GM20431 (cell line): Measurements from ENCODE around the gene OS9.
"Not testable (repeated sequence)": the region's sequence is repeated elsewhere in the genome, so short reads cannot be mapped to it uniquely, and the experiment has no call there.

Experiments
- in situ Hi-C: fragments of 300-500 bp; cut with MseI, MboI; formaldehyde crosslinking; loops from one replicate; pipeline ENCODE4 v1.15.0; 2020; ENCODE audit warnings: low sequenced_read_pairs; ENCODE audit not compliant: unreplicated experiment

OS9 gene

DNA sequence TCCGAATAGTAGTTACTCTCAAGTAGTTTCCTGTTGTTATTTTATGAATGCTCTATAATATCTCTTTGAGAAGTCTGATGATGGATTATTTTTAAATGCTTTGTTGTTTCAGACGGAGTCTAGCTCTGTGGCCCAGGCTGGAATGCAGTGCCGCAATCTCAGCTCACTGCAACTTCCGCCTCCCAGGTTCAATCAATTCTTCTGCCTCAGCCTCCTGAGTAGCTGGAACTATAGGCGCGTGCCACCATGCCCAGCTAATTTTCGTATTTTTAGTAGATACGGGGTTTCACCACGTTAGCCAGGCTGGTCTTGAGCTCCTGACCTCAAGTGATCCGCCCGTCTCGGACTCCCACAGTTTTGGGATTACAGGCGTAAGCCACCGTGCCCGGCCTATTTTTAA, 1.4 kb upstream of the OS9 start:
- in situ Hi-C loops: no loop called here

GRCh38 chr12:57693317-57693658, 644 bp upstream of the OS9 start:
- in situ Hi-C loops: no loop called here

DNA sequence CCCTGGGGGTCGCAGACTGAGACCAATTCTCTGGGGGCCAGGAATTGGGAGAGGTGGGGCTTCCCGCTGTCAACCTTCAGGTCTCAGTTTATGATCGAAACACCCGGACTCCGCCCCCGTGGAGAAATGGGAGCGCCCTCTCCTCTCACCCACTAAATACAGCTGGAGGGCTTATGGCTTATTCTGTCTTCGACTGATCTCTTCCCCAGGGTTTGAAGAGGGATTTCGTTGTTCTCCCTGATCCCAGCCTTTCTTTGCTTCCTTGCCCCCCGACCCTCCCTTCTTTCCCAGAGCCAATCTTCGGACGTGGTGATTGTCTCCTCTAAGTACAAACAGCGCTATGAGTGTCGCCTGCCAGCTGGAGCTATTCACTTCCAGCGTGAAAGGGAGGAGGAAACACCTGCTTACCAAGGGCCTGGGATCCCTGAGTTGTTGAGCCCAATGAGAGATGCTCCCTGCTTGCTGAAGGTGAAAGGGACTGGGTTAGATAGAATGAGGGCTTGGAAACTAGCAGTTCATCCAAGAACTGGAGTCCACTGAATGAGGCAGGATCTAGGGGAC, 607 bp downstream of the OS9 start:
- in situ Hi-C loops: no loop called here

DNA sequence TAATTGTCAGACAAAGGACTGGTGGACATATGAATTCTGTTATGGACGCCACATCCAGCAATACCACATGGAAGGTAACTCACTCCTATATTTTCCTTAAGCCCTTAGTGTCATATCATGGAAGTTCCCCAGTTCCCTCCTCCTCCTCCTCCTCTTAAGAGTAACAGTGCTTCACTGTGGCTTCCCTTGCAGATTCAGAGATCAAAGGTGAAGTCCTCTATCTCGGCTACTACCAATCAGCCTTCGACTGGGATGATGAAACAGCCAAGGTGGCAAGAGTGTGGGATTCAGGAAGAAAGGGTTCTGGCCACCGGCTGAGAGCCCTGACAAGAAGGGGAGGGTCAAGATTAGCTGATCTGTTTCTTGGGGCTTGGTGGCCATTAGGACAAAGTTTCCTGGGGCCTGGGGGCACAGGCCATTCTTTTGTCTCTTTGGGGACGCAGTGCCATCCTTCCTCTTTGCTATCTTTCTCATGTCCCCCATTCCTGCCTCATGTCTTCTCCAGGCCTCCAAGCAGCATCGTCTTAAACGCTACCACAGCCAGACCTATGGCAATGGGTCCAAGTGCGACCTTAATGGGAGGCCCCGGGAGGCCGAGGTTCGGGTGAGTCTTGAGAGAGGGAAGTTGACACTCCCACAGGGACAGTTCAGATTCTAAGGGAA, 2.0 kb downstream of the OS9 start:
- in situ Hi-C loops: no loop called here

- in situ Hi-C loops: no loop called here
Observed at GRCh38 chr12:57697076-57697475, 3.1 kb downstream of the OS9 start.

- in situ Hi-C loops: no loop called here
Observed at GRCh38 chr12:57698414-57698813, 4.5 kb downstream of the OS9 start.

DNA sequence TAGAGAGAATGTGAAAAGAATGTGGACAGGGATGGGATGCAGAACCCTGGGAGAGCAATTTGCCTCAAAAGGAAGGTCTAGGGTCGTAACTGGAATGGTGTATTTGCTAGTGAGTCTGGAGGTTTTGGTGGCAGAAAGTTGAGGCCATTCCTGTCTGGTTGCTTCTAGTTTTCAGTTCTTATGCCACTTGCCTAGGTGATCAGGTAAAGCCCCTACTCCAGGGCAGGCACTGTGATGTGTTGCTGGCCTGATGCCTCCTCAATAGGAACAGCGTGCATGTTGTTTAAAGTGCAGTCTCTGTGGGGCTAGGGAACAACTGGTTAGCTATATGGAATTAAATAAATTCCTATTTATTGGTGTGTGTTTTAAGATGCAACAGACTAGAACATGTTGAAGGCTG, 6.4 kb downstream of the OS9 start:
- in situ Hi-C loops: no loop called here

GRCh38 chr12:57707250-57707649, 13.3 kb downstream of the OS9 start:
- in situ Hi-C loops: no loop called here

GRCh38 chr12:57708296-57708695, 14.4 kb downstream of the OS9 start:
- in situ Hi-C loops: no loop called here

GRCh38 chr12:57712701-57713100, 18.8 kb downstream of the OS9 start:
- in situ Hi-C loops: no loop called here

- in situ Hi-C loops: no loop called here
Observed at GRCh38 chr12:57713209-57713608, 19.3 kb downstream of the OS9 start.

DNA sequence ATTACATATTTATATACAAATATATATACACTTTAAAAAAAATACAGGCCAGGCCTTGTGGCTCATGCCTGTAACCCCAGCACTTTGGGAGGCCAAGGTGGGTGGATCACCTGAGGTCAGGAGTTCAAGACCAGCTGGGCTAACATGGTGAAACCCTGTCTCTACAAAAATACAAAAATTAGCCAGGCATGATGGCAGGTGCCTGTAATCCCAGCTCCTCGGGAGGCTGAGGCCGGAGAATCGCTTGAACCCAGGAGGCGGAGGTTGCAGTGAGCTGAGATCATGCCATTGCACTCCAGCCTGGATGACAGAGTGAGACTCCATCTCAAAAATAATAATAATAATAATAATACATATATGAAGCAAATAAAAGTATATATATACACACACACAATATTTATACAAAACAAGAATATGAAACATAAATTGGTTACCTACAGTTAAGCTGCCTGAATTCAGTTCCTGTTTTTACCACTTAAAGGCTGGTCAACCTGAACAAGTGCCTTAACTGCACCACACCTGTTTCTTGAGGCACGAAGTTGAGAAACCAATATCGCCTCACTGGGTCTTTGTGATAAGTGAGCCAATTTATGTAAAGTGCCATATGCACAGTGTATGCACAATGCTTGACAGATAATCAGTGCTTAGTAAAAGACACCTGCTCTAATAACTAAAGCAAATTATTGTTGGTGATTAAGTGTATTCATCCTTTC, 21.3 kb downstream of the OS9 start:
- in situ Hi-C loops: not testable (repeated sequence)

DNA sequence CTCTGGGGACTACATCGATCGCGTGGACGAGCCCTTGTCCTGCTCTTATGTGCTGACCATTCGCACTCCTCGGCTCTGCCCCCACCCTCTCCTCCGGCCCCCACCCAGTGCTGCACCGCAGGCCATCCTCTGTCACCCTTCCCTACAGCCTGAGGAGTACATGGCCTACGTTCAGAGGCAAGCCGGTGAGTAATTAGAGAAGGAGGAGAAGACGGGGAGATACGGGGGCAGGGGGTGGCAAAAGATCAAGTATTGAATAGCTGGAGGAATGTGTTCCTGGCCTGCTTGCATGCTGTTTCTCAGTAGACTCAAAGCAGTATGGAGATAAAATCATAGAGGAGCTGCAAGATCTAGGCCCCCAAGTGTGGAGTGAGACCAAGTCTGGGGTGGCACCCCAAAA, 21.9 kb downstream of the OS9 start:
- in situ Hi-C loops: no loop called here

GRCh38 chr12:57716305-57716704, 22.4 kb downstream of the OS9 start:
- in situ Hi-C loops: no loop called here

- in situ Hi-C loops: no loop called here
Observed at GRCh38 chr12:57717131-57717530, 23.2 kb downstream of the OS9 start.

- in situ Hi-C loops: no loop called here
Observed at GRCh38 chr12:57717846-57718640, 24.1 kb downstream of the OS9 start.

DNA sequence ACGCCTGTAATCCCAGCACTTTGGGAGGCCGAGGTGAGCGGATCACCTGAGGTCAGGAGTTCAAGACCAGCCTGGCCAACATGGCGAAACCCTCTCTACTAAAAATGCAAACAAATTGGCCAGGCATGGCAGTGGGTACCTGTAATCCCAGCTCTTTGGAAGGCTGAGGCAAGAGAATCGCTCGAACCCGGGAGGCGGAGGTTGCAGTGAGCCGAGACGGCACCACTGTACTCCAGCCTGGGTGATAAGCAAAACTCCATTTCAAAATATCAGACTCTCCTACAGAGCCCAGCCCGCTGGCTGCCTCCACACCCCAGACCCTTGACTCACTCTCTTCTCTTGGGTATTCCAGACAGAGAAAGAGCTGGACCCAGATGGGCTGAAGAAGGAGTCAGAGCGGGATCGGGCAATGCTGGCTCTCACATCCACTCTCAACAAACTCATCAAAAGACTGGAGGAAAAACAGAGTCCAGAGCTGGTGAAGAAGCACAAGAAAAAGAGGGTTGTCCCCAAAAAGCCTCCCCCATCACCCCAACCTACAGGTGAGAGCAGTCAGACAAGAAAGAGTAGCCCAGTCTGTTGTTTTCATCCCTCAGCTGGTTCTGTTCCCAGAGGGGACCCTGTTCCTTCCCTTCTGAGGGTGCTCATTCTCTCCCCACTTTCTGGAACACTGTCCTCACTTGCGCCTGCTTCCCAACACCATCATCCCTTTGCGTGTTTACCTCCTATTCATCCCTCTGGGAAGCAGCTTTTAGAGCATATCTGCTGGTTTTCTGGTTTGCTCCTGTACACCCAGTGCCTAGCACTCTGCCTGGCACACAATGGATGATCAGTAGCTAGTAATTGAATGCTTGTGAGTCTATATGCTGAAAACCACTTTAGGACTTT, 25.0 kb downstream of the OS9 start:
- in situ Hi-C loops: no loop called here

- in situ Hi-C loops: no loop called here
Observed at GRCh38 chr12:57719777-57720605, 26.1 kb downstream of the OS9 start.
